ENCODE results near the gene ADGRG6.

The ADGRG6 gene

GRCh38 chr6:142416686-142417085, 114.9 kb downstream of the ADGRG6 start:
- Histone ChIP-seq H3K79me2 (ENCODE audit: insufficient read depth, low read length) (no peaks in the 10 kb centered on the region), H3K9me2 (replicated peaks; ENCODE audit: insufficient read depth, low read length) (no peaks in the 10 kb centered on the region), H3K4me2 (ENCODE audit: low read depth, low read length, poor library complexity, severe bottlenecking) (no peak overlapping the region), H4K20me1 (ENCODE audit: low read depth, low read length) (no peaks in the 10 kb centered on the region), H3K27ac (ENCODE audit: low read depth, low read length) (no peak overlapping the region), H3F3A (ENCODE audit: insufficient read depth) (no peaks in the 10 kb centered on the region), H2AFZ (ENCODE audit: low read depth, low read length, severe bottlenecking) (no peak overlapping the region), H3K27me3 (ENCODE audit: low read length) (no peaks in the 10 kb centered on the region), H3K9ac (ENCODE audit: low read length) (no peak overlapping the region), H3K9me3 (ENCODE audit: insufficient read depth, low read length) (no peaks in the 10 kb centered on the region), H3K36me3 (ENCODE audit: low read length) (no peaks in the 10 kb centered on the region), H3K4me3 (ENCODE audit: insufficient read depth, low read length, poor library complexity, severe bottlenecking) (no peak overlapping the region)
- no peak for TF ChIP-seq CTCF (IDR thresholded peaks at IDR 0.05; ENCODE audit: insufficient read depth, low read length, poor library complexity, severe bottlenecking)
- TF ChIP-seq EZH2phosphoT487 (conservative IDR thresholded peaks at IDR 0.05; ENCODE audit: low read length) = no peak

- H3K4me3 ChIP-seq (ENCODE audit: insufficient read depth, low read length, poor library complexity, severe bottlenecking) = no peak overlapping the region
- no peaks in the 10 kb centered on the region for H4K20me1 ChIP-seq (ENCODE audit: low read depth, low read length)
- no peaks in the 10 kb centered on the region for H3K9me3 ChIP-seq (ENCODE audit: insufficient read depth, low read length)
- H3K27me3 ChIP-seq (ENCODE audit: low read length) = no peaks in the 10 kb centered on the region
- no peaks in the 10 kb centered on the region for H3F3A ChIP-seq (ENCODE audit: insufficient read depth)
- H3K27ac ChIP-seq (ENCODE audit: low read depth, low read length) = no peak overlapping the region
- H3K9me2 ChIP-seq (replicated peaks; ENCODE audit: insufficient read depth, low read length) = no peaks in the 10 kb centered on the region
- TF ChIP-seq EZH2phosphoT487 (conservative IDR thresholded peaks at IDR 0.05; ENCODE audit: low read length) = no peak
- no peak for TF ChIP-seq CTCF (IDR thresholded peaks at IDR 0.05; ENCODE audit: insufficient read depth, low read length, poor library complexity, severe bottlenecking)
- H3K79me2 ChIP-seq (ENCODE audit: insufficient read depth, low read length) = no peaks in the 10 kb centered on the region
- no peak overlapping the region for H3K4me2 ChIP-seq (ENCODE audit: low read depth, low read length, poor library complexity, severe bottlenecking)
- H3K36me3 ChIP-seq (ENCODE audit: low read length) = no peaks in the 10 kb centered on the region
- no peak overlapping the region for H2AFZ ChIP-seq (ENCODE audit: low read depth, low read length, severe bottlenecking)
- H3K9ac ChIP-seq (ENCODE audit: low read length) = no peak overlapping the region
Observed at GRCh38 chr6:142417331-142417750, 115.5 kb downstream of the ADGRG6 start.

GRCh38 chr6:142419071-142419470, 117.3 kb downstream of the ADGRG6 start:
- H3K27ac ChIP-seq (ENCODE audit: low read depth, low read length) = no peak overlapping the region
- no peak overlapping the region for H2AFZ ChIP-seq (ENCODE audit: low read depth, low read length, severe bottlenecking)
- H3K9ac ChIP-seq (ENCODE audit: low read length) = no peak overlapping the region
- H3K27me3 ChIP-seq (ENCODE audit: low read length) = no peaks in the 10 kb centered on the region
- H4K20me1 ChIP-seq (ENCODE audit: low read depth, low read length) = no peaks in the 10 kb centered on the region
- H3K9me2 ChIP-seq (replicated peaks; ENCODE audit: insufficient read depth, low read length) = no peaks in the 10 kb centered on the region
- no peaks in the 10 kb centered on the region for H3F3A ChIP-seq (ENCODE audit: insufficient read depth)
- H3K4me3 ChIP-seq (ENCODE audit: insufficient read depth, low read length, poor library complexity, severe bottlenecking) = no peak overlapping the region
- H3K9me3 ChIP-seq (ENCODE audit: insufficient read depth, low read length) = no peaks in the 10 kb centered on the region
- no peaks in the 10 kb centered on the region for H3K36me3 ChIP-seq (ENCODE audit: low read length)
- TF ChIP-seq CTCF (IDR thresholded peaks at IDR 0.05; ENCODE audit: insufficient read depth, low read length, poor library complexity, severe bottlenecking) = no peak
- no peak for TF ChIP-seq EZH2phosphoT487 (conservative IDR thresholded peaks at IDR 0.05; ENCODE audit: low read length)
- no peaks in the 10 kb centered on the region for H3K79me2 ChIP-seq (ENCODE audit: insufficient read depth, low read length)
- no peak overlapping the region for H3K4me2 ChIP-seq (ENCODE audit: low read depth, low read length, poor library complexity, severe bottlenecking)
